RPMI7951 (cell line): ENCODE data around the gene TRIM13. TPM values are rescaled to one million over a fixed set of nuclear protein-coding genes. Genes with fewer than 3 reads are reported as not detected.

Experiments used
- DNase-seq: peaks from one replicate; pipeline ENCODE4 v3.0.0-alpha.2; 2012; ENCODE audit warnings: low read depth
- total RNA-seq: library from RNA; depleted of rRNA; stranded (reverse); fragments of >200 nt; shearing (Covaris generic); gene quantifications from 2 replicates; pipeline ENCODE4 v1.2.3, GENCODE V29; 2014; rRNA removed

The TRIM13 gene
- total RNA-seq, 1 experiment from 2014 or later: 7.4 TPM

DNA sequence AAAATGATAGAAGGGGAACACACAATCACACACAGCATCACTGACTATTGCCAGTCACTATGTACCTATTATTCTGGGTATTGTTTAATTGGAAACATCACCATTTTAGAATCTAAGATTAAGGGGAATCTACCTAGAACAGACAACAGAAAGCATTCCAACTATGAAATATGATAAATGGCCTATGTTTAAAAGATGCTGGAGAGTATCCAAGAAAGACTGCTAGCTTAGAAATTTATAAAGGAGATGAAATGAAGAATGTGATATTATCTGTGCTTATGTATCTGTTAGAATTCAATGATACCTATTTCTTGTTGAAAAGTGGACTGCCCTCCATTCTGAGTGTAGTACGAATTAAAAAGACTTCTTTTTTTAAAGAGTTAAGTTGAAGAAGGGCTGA is 68.9 kb downstream of the TRIM13 start:
- no peak for DNase-seq

Other genes starting within 250 kb of the TRIM13 start
- gene KPNA3, start 204.4 kb upstream of the TRIM13 start, total RNA-seq: 20.0 and 27.3 TPM in 2 replicates
- gene SPRYD7, start 60.7 kb upstream of the TRIM13 start, total RNA-seq: 5.2 and 7.7 TPM in 2 replicates
- gene KCNRG, start 18.4 kb downstream of the TRIM13 start, total RNA-seq: 0.39 and 0.72 TPM in 2 replicates